OCI-M2 (cell line): Measurements from ENCODE around the gene HYCC1.

ENCODE experiments used
- DNase-seq: peaks from one replicate; lab custom pipeline; 2025; ENCODE audit not compliant: unreplicated experiment; lab: John Stamatoyannopoulos, UW

HYCC1 gene

DNA sequence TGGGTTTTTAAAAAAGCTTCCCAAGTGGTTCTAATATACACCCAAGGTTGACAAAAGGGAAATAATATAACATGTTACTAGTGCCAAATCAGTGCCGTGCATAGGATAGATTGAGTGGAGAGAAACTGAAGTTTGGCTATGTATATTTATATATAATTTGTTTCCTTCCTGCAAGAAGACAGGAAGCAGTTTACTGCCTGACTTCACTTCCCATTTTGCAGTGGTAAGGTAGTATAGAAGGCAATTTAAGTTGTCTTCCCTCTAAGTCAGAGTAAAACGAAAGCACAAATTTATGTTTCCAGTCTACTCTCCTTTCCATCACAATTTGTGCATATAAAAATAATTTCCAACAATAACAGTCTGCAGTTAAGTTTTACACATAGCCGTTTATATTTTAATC, 3.4 kb upstream of the HYCC1 start:
- no peak for DNase-seq

DNA sequence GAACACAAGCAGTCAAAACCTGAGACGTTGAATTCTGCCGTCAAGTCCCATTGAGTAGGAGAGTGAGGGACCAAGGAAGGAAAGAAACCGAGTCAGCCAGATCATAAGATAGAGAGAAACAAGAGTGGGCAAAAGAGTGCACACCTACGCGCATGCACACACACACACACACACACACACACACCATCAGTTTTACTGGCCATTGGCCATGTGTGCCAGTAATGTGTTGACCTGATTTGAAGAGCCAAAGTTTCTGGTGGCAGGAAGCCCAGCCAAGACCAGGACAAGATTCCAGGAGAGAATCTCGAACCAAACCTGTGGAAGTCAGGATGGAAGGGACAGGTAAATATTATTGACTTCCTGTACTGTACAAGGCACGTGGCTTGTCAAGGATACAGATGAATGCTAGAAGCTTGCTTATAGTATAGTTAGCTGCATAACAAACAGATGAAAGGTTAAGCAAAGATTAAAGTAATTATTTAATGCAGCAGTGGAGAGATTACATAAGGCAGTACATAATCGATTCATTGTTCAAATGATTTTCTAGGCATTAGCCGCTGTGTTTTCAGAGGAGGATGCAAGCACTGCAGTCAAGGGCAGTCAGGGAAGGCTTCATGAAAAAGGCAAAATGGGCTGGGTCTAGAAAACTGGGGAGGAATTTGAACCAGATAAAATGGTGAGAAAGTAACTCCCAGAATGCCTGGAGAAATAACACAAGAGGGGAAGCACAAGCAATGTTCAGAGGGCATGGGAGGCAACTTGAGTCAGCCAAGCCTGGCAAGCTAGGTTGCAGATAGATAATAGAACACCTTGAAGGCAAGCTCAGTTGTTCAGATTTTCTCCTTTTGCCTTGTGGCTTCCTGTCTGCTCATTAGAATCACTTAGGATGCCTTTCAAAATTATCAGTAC, 2.7 kb upstream of the HYCC1 start:
- DNase-seq = no peak

DNA sequence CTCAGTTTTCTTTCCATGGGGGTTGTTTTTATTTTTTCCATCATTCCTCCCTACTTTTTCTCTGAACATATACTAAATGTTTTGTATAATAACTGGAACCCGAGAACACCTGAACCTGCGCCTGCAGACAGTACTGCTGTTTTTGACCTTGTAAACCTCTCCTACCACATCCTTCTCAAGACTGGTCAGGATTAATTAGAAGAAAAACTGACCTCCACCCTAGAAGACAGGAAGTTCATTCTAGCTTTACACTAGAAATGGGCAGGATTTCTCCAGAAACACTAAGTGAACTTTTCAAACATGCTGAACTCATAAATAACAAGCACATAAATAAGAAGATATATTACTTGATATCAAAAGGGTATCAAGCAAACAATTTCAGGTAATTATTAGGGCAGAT, 751 bp upstream of the HYCC1 start:
- DNase-seq = no peak

DNA sequence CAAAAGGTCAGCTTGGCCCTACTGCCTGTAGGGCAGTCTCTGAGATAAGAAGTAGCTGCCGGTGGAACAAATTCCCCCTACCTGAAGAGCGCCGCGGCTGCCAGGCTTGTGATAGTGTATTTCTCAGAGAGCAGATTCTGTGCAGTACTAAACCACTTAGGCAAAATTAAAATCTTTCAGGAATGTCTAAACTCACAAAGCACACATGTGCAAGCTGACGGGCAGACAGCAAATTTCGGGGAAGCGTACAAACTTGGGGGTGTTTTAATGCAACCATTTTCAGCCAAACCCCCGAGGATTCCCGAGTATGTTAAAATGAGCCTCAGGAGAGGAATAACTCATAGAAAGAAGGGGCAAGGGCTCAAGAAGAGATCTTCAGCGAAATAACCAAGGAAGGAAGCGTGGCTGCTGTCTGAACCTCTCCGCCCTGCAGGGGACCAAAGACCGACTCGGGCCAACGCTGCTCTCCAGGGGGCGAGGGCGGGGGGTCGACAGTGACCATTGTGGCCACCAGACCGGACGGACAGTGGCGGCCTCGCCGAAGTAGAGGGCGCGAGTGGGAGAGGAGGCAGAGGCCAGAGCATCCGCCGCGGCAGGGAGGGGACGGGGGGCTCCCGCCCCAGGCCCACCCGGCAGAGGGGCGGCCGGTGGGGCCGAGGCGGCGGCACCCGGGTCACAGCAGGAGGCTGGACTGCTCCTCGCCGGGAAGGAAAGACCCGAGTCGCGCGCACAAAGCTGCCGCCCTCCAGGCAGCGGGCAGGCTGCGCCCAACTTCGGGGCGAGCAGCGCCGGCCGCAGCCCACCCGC, 819 bp downstream of the HYCC1 start:
- no peak for DNase-seq

DNA sequence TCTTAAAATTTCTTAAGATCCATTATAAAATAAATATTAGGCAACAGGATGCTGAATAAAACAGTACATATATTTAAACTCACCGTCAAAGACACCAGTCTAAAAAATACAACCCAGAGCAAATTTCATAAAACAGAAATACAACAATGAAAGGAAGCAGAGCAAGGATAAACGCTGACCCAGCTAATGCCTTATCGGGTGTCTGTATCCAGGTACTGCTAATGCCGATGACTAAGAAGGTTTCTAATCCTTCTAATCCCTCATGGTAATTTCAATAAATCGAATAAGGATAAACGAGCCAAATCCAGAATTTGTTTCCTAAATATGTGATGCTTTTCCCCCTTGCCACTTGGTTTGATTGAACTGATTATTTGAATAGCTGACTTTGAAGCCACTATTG, 1.7 kb downstream of the HYCC1 start:
- no peak for DNase-seq

DNA sequence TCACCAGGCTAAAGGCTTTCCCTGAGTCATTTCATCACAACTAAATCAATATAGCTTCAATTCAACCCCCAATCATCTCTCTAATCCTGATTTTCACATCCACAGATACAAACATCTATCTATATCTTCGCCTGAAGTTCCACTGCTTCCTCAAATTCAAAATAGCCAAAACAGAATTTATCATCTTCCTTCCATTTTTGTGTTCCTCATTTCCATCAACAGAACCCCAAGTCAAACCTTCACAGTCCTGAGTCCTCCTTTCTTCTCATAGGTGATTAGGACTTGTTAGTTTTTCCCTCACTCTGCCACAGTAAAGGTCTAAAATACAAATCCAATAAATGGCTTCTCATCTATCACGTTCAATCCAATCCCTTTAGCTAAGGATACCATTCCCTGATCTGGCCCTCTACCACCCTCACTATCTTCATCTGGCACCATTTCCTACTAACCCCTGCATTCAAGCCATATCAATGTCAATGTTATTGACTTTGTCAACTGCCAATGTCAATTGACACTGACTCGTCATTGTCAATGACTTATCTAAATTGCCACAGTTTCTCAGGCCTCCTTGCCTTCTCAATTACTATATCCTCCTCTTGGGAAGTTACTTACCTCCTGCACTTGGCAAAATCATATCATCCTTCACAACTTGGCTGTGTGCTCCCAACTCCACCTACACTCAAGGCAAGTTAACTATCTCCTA, 2.6 kb downstream of the HYCC1 start:
- DNase-seq = no peak

DNA sequence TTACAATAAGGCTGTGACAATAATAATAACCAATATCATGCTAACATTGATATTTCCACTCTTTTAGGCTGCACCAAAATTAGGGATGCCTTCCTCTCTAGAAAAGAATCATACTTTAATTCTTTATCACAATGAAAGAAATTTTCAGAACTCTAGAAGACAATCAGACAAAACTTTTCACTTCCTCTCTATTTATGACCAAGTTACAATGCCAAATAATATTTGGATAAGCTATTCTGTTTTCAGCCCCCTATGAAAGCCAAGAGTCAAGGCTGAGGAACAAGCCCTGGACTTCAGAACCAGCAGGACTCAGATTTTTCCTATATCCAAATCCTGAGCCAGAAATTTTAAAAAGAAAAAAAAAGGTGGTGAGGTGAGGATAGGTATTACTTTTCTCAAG, 4.6 kb downstream of the HYCC1 start:
- no peak for DNase-seq

DNA sequence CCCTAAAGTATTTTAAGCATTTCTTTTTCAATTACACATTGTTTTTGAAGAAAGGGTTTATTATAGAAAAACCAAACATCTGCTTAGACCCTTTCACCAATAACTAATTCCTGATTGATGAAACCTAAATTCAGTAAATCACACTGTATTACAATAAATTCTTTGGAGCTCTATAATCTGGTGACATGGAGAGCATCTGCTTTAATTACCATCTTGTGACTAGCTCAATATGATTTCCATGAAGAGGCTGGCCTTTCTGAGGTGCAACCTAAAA, 9.7 kb downstream of the HYCC1 start:
- no peak for DNase-seq

DNA sequence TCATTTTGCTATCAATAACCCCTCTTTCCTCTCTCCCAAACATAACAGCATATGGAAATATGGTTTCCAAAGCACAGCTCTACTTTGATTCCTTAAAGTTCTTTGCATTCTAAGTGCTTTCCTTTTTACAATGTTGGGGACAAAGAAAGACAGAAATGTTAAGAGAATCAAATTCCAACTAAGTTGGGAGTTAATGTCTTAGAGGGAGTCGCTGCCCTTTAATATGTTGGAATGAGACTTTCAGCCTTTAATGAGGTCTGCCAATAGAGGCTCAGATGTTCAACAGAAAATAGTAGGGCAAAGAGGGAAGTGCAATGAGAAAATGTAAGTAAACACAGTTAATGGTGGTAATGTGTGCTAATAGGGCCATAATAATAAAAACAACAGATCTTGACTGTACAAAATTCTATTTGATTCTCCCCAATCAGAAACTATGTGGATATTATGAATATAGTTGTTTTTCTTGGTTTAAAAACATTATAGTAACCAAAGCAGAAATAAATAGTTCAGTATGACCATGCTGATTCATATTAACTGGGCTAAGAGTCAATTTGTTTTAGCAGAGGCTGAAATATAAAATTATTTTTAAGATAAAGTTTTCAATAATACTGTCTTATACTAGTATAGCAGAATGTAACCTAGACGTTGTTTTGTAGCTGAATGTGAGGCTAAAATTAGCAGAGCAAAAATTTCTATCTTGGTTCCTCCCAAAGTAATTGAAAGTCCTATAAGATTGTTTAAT, 10.3 kb downstream of the HYCC1 start:
- no peak for DNase-seq

DNA sequence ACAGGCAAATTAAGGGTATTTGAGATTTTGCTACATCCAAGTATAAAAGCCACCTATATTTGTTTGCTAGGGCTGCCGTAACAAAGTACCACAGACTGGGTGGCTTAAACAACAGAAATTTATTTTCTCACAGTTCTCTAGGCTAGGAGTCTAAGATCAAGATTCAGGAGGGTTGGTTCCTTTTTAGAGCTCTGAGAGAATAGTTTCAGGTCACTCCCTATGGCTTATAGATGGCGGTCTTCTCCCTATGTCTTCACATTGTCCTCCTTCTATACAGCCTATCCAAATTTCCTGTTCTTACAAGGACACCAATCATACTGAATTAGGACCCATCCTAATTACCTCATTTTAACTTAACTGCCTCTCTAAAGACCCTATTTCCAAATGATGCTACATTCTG, 11.2 kb downstream of the HYCC1 start:
- no peak for DNase-seq

DNA sequence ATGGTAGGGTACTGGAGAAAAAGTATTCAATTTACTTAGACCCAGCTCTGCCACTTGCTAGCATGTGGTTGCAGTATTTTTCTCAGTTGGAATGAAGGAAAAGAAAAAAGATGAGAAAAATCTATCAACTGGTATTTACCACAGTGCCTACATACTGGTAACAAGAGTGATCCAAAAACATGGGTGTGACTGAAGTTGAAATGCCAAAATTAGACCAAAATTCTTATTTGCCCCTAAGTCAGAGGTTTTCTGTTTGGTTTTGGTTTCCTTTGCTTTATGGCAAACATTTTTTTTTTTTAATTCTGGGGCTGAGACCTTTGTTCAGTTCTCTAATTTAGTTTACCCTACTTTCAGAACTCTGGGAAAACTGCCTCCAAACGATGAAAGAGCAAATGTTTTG, 12.3 kb downstream of the HYCC1 start:
- no peak for DNase-seq

DNA sequence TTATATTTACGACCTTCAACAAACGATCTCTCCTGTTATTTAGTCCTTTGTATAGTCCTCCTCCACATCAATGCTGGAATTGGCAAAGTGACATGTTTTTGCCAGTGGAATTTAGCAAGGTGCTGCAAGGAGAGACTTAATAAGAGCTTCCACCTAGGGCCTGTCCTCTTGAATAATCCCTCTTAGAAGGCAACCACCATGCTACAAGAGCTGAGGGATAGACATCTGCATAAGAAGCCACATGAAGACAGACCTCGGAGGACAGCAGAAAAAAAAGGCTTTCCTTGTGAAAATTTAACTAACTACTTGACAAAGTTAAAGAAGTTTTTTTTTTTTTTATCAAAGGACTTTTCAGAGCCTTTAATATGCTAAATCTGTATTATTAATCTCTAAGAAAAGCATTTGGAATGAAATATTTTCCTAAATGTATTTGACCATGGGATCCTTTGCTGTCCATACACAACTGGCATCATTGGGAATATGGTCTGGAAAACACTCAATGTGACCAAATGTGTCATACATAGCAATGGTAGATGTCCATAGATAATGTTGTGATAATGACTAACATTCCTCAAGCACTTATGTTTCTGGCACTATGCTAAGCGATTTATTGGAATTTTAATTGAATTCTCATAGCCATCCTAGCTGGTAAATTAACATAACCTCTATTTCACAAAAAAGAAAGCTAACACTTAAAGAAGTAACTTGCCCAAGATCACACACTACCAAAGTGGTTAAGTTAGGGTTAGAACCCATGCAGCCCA, 13.2 kb downstream of the HYCC1 start:
- no peak for DNase-seq

DNA sequence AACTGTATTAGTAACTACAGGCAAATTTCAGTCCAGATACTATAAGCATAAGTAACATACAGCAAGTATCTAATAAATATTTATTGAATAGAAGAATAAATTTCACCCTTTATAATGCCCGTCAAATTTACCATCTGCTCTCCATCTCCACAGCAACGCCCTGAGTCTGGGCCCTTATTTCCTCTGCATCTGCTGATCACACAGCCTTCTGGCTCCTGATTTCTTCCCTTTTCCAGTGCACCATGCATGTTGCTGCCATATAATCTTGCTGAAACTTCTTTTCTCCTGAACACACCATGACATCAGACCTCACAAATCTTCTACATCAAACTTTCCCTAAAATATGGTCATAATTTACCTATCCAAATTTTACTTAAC, 15.4 kb downstream of the HYCC1 start:
- no peak for DNase-seq

DNA sequence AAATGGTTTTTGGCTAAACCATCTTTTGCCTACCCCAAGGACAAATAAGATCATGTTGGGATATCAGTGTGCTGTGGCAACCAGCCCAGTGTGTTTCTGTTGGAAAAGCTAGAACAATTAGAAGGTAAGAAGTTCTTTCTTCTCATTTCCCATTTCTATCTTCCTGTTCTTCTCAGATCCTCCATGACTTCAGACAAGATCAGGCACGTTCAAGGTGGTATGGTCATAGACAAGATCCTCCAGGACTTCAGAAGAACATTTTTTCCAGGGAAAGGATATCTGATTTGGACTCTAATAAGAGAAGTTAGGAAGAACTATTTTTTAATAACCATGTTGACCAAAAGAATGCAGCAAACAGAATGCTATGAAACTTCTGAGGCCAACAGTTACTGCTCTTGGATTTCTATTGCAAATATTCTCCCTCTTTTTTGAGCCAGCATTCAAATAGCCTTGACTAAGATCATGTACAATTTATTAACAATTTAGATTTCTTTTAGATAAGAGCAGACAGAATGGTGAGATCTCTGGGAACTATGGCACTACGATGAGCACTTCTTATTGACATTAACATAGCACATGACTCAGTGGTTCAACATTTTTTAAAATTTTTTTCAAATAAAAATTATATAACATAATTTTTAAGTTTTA, 15.9 kb downstream of the HYCC1 start:
- no peak for DNase-seq

DNA sequence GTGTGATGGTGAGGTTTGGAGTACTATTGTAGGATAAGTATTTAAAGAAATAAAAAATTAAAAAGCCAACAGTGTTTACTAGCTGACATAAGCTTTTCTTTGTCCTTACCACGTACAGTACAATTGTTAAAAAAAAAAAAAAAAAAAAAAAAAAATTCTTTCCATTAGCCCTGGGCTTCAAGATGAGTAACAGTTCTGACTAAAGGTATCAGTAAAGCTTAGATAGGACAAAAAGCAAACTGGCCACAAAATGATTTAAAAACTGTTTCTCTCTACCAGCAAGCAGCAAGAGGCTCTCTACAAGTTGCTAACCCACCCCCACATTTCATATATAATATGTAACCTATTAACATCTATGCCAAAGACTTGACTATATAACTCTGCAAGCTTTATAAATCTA, 17.5 kb downstream of the HYCC1 start:
- no peak for DNase-seq

DNA sequence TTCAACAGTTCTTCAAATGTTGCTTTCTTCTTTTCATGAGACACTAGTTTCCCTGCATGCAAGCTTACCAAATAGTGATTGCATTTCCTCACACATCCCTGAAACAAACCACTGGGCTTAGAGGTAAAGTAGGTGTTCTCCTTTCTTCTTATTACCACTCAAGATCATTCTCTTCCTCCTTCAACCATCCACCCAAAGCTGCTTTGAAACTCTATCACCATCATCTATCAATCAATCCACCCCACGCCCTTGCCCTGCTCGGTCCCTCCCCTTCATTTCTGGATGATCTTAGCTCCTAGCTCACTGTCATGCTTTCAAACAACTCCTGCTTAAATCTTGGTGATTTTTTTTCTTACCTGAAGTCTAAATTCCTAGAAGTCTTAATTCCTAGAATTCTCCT, 18.9 kb downstream of the HYCC1 start:
- DNase-seq = no peak

DNA sequence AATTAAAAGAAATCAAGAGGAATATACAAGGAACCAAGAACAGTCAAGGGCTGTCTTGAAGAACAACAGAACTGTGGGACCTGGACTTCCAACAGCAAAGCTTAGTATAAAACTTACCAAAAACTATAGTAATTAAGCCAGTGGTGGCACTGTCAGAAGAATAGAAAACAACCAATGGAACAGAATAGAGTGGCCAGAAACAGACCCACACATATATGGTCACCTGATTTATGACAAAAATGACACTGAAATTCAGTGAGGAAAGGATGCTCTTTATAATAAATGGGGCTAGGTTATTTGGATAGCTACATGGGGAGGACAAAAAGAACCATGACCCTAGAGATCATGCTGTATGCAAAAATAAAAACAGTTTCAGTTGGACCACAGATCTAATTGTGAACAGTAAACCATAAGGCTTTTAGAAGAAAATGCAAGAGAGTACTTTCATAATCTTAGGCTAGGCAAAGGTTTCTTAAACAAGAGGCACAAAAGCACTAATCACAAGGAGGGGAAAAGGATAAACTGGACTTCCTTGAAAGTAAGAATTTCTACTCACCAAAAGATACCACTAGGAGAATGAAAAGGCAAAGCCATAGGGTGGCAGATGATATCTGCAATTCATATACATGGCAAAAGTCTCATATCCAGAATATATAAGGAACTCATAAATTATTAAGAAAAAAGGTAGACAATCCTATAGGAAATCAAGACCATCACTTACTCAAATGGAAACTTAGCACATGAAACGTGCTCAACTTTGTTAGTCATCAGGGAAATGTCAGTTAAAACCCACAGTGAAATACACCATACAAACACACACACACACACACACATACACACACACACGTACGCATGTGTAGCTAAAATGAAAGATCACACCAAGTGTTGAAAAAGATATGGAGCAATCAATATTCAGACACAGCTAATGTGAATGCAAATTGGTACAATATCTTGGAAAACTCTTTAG, 20.8 kb downstream of the HYCC1 start:
- no peak for DNase-seq

DNA sequence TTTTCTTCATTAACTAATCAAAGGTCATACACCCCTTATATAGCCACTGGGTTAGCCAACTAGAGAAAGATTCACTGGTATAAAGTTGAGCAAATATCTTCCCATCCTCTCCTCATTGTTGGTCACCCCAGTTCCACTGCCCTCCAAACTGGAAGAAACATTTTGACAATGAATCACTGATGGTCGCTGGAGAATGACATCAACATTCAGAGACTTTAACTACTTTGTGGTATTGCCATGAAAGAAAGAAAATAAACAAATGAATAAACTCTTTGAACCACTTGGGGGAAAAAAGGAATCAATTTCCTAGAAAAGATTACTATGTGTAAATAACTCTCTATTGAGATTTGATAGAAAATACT, 23.4 kb downstream of the HYCC1 start:
- DNase-seq = no peak
